Testis (tissue), 2 donors: ENCODE results near the gene SERHL2.

Experiments used
- POLR2A ChIP-seq: fragments of 450-650 bp; IDR thresholded peaks from one replicate; pipeline ENCODE4 v1.6.1; 2017; ENCODE audit warnings: antibody characterized with exemption, mild to moderate bottlenecking, moderate library complexity
- TF ChIP-seq, protein P1 (sequence below), 3 experiments: fragments of 450-650 bp in 2 of 3; fragments of 200-600 bp in 1 of 3; sonication (generic) in 1 of 3; IDR thresholded peaks; one replicate each; pipeline ENCODE4 v1.5.1; 2016 to 2019; ENCODE audit warnings: antibody characterized with exemption in 3 of 3, mild to moderate bottlenecking in 2 of 3, moderate library complexity in 1 of 3

DNA sequence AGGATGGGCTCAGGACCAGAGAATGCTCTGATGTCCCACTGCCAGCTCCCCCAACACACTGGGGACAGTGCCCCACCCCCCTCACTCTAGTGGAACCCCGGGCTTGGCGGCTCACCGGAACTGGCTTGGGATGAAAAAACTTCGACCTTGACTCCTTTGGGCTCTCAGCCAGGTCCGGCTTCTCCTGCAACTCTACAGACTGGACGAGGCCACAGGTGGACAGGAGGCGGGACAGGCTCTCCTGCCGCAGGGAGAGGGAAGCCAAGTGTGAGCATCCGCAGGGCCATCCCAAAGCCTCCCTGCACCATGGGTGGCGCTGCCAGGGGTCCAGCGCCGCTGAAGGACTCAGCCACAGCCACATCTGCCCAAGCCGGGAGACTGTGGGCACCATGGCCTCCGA is 37.9 kb upstream of the SERHL2 start:
- no peak for TF ChIP-seq POLR2A
- TF ChIP-seq, protein P1, sequence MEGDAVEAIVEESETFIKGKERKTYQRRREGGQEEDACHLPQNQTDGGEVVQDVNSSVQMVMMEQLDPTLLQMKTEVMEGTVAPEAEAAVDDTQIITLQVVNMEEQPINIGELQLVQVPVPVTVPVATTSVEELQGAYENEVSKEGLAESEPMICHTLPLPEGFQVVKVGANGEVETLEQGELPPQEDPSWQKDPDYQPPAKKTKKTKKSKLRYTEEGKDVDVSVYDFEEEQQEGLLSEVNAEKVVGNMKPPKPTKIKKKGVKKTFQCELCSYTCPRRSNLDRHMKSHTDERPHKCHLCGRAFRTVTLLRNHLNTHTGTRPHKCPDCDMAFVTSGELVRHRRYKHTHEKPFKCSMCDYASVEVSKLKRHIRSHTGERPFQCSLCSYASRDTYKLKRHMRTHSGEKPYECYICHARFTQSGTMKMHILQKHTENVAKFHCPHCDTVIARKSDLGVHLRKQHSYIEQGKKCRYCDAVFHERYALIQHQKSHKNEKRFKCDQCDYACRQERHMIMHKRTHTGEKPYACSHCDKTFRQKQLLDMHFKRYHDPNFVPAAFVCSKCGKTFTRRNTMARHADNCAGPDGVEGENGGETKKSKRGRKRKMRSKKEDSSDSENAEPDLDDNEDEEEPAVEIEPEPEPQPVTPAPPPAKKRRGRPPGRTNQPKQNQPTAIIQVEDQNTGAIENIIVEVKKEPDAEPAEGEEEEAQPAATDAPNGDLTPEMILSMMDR (IDR thresholded peaks at IDR 0.05) = no peak
